Caco-2 (cell line): ENCODE data around the gene GNGT1. TPM values are rescaled to one million over a fixed set of nuclear protein-coding genes. Genes with fewer than 3 reads are reported as not detected.

ENCODE experiments used
- BruUV-seq: library from RNA; stranded (reverse); fragments of 400-500 nt; replicated peaks from 2 replicates; lab custom pipeline; 2021; lab: Mats Ljungman, UMichigan
- CTCF ChIA-PET: fragments of 300-600 bp; sonication (Branson Sonifier 250); formaldehyde crosslinking; loops from one replicate; lab custom pipeline; 2022; ENCODE audit warnings: antibody characterized with exemption; lab: Charles Lee
- POLR2A ChIA-PET: fragments of 300-600 bp; sonication (Branson Sonifier 250); formaldehyde crosslinking; loops from one replicate; lab custom pipeline; 2022; ENCODE audit warnings: antibody characterized with exemption; lab: Charles Lee
- DNase-seq, 2 experiments: peaks; one replicate each; pipeline versions ENCODE4 v3.0.0 to v3.0.0-alpha.2; 2020 to 2022
- H3K27me3 ChIP-seq: replicated peaks from 2 replicates; pipeline ENCODE4 v1.6.0; 2011; ENCODE audit warnings: low read length; ENCODE audit not compliant: control insufficient read depth, insufficient read depth
- H3K36me3 ChIP-seq: 2 replicates; pipeline ENCODE4 v1.5.1; 2011; ENCODE audit warnings: low read length; ENCODE audit not compliant: control insufficient read depth, insufficient read depth
- H3K4me1 ChIP-seq: fragments of 250-450 bp; sonication (Bioruptor Pico); 2 replicates; pipeline ENCODE4 v1.5.1; 2020; ENCODE audit warnings: mild to moderate bottlenecking
- H3K4me3 ChIP-seq: 2 replicates; pipeline ENCODE4 v1.5.1; 2011; ENCODE audit warnings: low read depth, mild to moderate bottlenecking, control low read depth, low read length
- H3K9me3 ChIP-seq: fragments of 250-450 bp; sonication (Bioruptor Pico); 2 replicates; pipeline ENCODE4 v1.5.1; 2020; ENCODE audit warnings: mild to moderate bottlenecking, moderate library complexity
- H3K27ac Mint-ChIP-seq: one replicate; pipeline ENCODE4 v1.8.0; 2022; ENCODE audit warnings: mixed read lengths; ENCODE audit not compliant: unreplicated experiment
- H3K27me3 Mint-ChIP-seq: one replicate; pipeline ENCODE4 v1.8.0; 2022; ENCODE audit warnings: mixed read lengths; ENCODE audit not compliant: insufficient read depth, unreplicated experiment
- H3K36me3 Mint-ChIP-seq: one replicate; pipeline ENCODE4 v1.8.0; 2022; ENCODE audit warnings: mild to moderate bottlenecking, mixed read lengths; ENCODE audit not compliant: insufficient read depth, unreplicated experiment
- H3K4me1 Mint-ChIP-seq: one replicate; pipeline ENCODE4 v1.8.0; 2022; ENCODE audit warnings: low read depth, mixed read lengths; ENCODE audit not compliant: unreplicated experiment
- H3K4me3 Mint-ChIP-seq: one replicate; pipeline ENCODE4 v1.8.0; 2022; ENCODE audit warnings: mild to moderate bottlenecking, moderate library complexity, mixed read lengths; ENCODE audit not compliant: unreplicated experiment
- H3K9me3 Mint-ChIP-seq: one replicate; pipeline ENCODE4 v1.8.0; 2022; ENCODE audit warnings: mixed read lengths; ENCODE audit not compliant: unreplicated experiment
- intact Hi-C: fragments of 100-400 bp; cut with micrococcal nuclease; formaldehyde crosslinking; loops from one replicate; pipeline ENCODE4 v1.10.0; 2022; ENCODE audit not compliant: unreplicated experiment
- total RNA-seq: library from RNA; stranded (reverse); gene quantifications from 2 replicates; pipeline ENCODE4 v1.2.3, GENCODE V29; 2022
- TF ChIP-seq, protein P1 (sequence below), 2 experiments: fragments of 200-600 bp in 1 of 2; IDR thresholded peaks; 1 replicate in 1 of 2; 2 replicates in 1 of 2; pipeline versions ENCODE4 v1.5.1 to v1.8.0; 2011 to 2022; ENCODE audit warnings: antibody characterized with exemption in 1 of 2, control low read depth in 1 of 2, inconsistent platforms in 1 of 2, low read depth in 1 of 2, low read length in 1 of 2, mild to moderate bottlenecking in 1 of 2, moderate library complexity in 1 of 2; ENCODE audit not compliant: insufficient read depth in 1 of 2, severe bottlenecking in 1 of 2, unreplicated experiment in 1 of 2

GNGT1 gene
- total RNA-seq, 1 experiment from 2014 or later = 0.54 TPM

- Mint-ChIP-seq H3K4me1 (no peaks in the 10 kb centered on the region), H3K27ac (no peak overlapping the region), H3K4me3 (no peak overlapping the region), H3K27me3 (no peaks in the 10 kb centered on the region), H3K36me3 (no peaks in the 10 kb centered on the region), H3K9me3 (no peaks in the 10 kb centered on the region)
- no peaks in the 10 kb centered on the region for H3K27me3 ChIP-seq
- no peak overlapping the region for H3K4me3 ChIP-seq
- H3K9me3 ChIP-seq = peaks cover 6% of the 10 kb centered on the region; the same call in 1 of the 2 replicates
- TF ChIP-seq, protein P1, sequence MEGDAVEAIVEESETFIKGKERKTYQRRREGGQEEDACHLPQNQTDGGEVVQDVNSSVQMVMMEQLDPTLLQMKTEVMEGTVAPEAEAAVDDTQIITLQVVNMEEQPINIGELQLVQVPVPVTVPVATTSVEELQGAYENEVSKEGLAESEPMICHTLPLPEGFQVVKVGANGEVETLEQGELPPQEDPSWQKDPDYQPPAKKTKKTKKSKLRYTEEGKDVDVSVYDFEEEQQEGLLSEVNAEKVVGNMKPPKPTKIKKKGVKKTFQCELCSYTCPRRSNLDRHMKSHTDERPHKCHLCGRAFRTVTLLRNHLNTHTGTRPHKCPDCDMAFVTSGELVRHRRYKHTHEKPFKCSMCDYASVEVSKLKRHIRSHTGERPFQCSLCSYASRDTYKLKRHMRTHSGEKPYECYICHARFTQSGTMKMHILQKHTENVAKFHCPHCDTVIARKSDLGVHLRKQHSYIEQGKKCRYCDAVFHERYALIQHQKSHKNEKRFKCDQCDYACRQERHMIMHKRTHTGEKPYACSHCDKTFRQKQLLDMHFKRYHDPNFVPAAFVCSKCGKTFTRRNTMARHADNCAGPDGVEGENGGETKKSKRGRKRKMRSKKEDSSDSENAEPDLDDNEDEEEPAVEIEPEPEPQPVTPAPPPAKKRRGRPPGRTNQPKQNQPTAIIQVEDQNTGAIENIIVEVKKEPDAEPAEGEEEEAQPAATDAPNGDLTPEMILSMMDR (IDR thresholded peaks at IDR 0.05; ENCODE audit: insufficient read depth in 1 of 2, low read depth in 1 of 2, low read length in 1 of 2, severe bottlenecking in 1 of 2, unreplicated experiment in 1 of 2) = no peak
- no peaks in the 10 kb centered on the region for H3K4me1 ChIP-seq
- ChIA-PET CTCF (no interaction called here), POLR2A (no interaction called here)
- no peak for DNase-seq
- intact Hi-C loops = no loop called here
- BruUV-seq = no TSS peak
- H3K36me3 ChIP-seq = no peaks in the 10 kb centered on the region
These were observed 23.9 kb upstream of the GNGT1 start for GRCh38 chr7:93882468-93882867.

- no peak for DNase-seq
- peaks cover 6% of the 10 kb centered on the region; the same call in 1 of the 2 replicates for H3K9me3 ChIP-seq
- no peak overlapping the region for H3K27ac Mint-ChIP-seq
- H3K36me3 Mint-ChIP-seq = no peaks in the 10 kb centered on the region
- H3K27me3 ChIP-seq = no peaks in the 10 kb centered on the region
- H3K9me3 Mint-ChIP-seq = no peaks in the 10 kb centered on the region
- TF ChIP-seq, protein P1 (IDR thresholded peaks at IDR 0.05; ENCODE audit: insufficient read depth in 1 of 2, low read depth in 1 of 2, low read length in 1 of 2, severe bottlenecking in 1 of 2, unreplicated experiment in 1 of 2) = no peak
- CTCF ChIA-PET = no interaction called here
- POLR2A ChIA-PET = no interaction called here
- H3K4me1 Mint-ChIP-seq = no peaks in the 10 kb centered on the region
- no peaks in the 10 kb centered on the region for H3K36me3 ChIP-seq
- intact Hi-C loops = no loop called here
- no TSS peak for BruUV-seq
- no peaks in the 10 kb centered on the region for H3K4me1 ChIP-seq
- H3K4me3 Mint-ChIP-seq = no peak overlapping the region
- H3K27me3 Mint-ChIP-seq = peaks cover 2% of the 10 kb centered on the region
- H3K4me3 ChIP-seq = no peak overlapping the region
These were observed 23.1 kb upstream of the GNGT1 start for GRCh38 chr7:93883078-93883916.

DNA sequence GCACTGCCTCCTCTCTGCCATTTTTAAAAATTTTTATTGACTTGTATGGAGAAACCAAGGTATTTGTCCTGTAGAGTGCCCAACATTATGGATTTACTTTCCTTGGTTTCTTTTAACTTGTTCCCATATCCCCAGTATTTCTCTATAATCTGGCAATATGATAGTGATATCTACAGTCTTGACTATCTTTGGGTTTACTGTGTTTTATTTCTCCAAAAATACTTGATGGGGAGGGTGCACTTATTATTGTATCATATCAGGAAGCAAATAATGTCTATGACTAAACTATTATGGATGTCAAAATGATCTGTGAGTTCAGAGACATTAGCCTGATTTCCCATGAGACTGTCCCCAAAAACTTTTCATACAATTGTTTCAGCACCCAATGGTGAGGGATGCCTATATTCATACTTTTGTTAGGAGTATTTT is 22.4 kb upstream of the GNGT1 start:
- Histone ChIP-seq H3K4me3 (no peak overlapping the region), H3K27me3 (no peaks in the 10 kb centered on the region), H3K4me1 (no peaks in the 10 kb centered on the region), H3K9me3 (peaks cover 5% of the 10 kb centered on the region; the same call in 1 of the 2 replicates), H3K36me3 (no peaks in the 10 kb centered on the region)
- POLR2A ChIA-PET = no interaction called here
- H3K36me3 Mint-ChIP-seq = no peaks in the 10 kb centered on the region
- DNase-seq = no peak
- no peak overlapping the region for H3K27ac Mint-ChIP-seq
- CTCF ChIA-PET = no interaction called here
- no peak overlapping the region for H3K4me3 Mint-ChIP-seq
- intact Hi-C loops = no loop called here
- H3K9me3 Mint-ChIP-seq = no peaks in the 10 kb centered on the region
- TF ChIP-seq, protein P1 (IDR thresholded peaks at IDR 0.05; ENCODE audit: insufficient read depth in 1 of 2, low read depth in 1 of 2, low read length in 1 of 2, severe bottlenecking in 1 of 2, unreplicated experiment in 1 of 2) = no peak
- no peaks in the 10 kb centered on the region for H3K4me1 Mint-ChIP-seq
- H3K27me3 Mint-ChIP-seq = peaks cover 5% of the 10 kb centered on the region
- BruUV-seq = no TSS peak
